Endothelial cell of umbilical vein (primary cell): ENCODE results near the gene C3orf62. TPM values are rescaled to one million over a fixed set of nuclear protein-coding genes. Genes with fewer than 3 reads are reported as not detected.

Experiments
- BruUV-seq: library from RNA; stranded (reverse); fragments of 400-500 nt; replicated peaks from 2 replicates; lab custom pipeline; 2021; lab: Mats Ljungman, UMichigan
- CTCF ChIA-PET: fragments of 300-600, 350-600 bp; sonication (Branson Sonifier 250); formaldehyde crosslinking; loops from one replicate; lab custom pipeline; 2021; ENCODE audit warnings: antibody characterized with exemption, inconsistent platforms; lab: Charles Lee
- POLR2A ChIA-PET: fragments of 300-600, 350-600 bp; sonication (Branson Sonifier 250); formaldehyde crosslinking; loops from one replicate; lab custom pipeline; 2021; ENCODE audit warnings: antibody characterized with exemption, inconsistent platforms; lab: Charles Lee
- DNase-seq: peaks from one replicate; pipeline ENCODE4 v3.0.0-alpha.2; 2011; ENCODE audit warnings: low read depth, low spot score
- FAIRE-seq: peaks from 2 replicates; lab custom pipeline; 2011; peaks lifted over from hg19 to GRCh38; lab: Jason Lieb, UNC
- H2AFZ ChIP-seq: 2 replicates; pipeline ENCODE4 v1.6.0; 2012; ENCODE audit warnings: low read depth, low read length, control low read depth, inconsistent platforms
- H3K27ac ChIP-seq: 2 replicates; pipeline ENCODE4 v1.5.1; 2011; ENCODE audit warnings: low read depth, mild to moderate bottlenecking, control low read depth, low read length, moderate library complexity; ENCODE audit not compliant: insufficient read depth
- H3K27me3 ChIP-seq, 2 experiments: 2 replicates each; pipeline versions ENCODE4 v1.6.0 to v1.6.1; 2011; ENCODE audit warnings: low read length in 2 of 2, mixed read lengths in 1 of 2; ENCODE audit not compliant: control insufficient read depth in 2 of 2, insufficient read depth in 2 of 2
- H3K36me3 ChIP-seq, 2 experiments: 2 replicates in 1 of 2; 3 replicates in 1 of 2; pipeline ENCODE4 v1.5.1; 2011; ENCODE audit warnings: low read length in 2 of 2, mild to moderate bottlenecking in 1 of 2, moderate library complexity in 1 of 2; ENCODE audit not compliant: control insufficient read depth in 2 of 2, insufficient read depth in 2 of 2; ENCODE audit errors: extremely low read depth in 1 of 2
- H3K4me1 ChIP-seq: 3 replicates; pipeline ENCODE4 v1.5.1; 2011; ENCODE audit warnings: mild to moderate bottlenecking, low read length; ENCODE audit not compliant: control insufficient read depth, insufficient read depth; ENCODE audit errors: extremely low read depth
- H3K4me2 ChIP-seq: 2 replicates; pipeline ENCODE4 v1.6.1; 2011; ENCODE audit warnings: low read length, control low read depth, mixed read lengths; ENCODE audit not compliant: insufficient read depth
- H3K4me3 ChIP-seq, 3 experiments: fragments of 200-600 bp in 1 of 3; sonication (generic), shearing (Covaris generic) in 1 of 3; replicated peaks in 1 of 3; 2 replicates each; pipeline ENCODE4 v1.5.1; 2011 to 2016; ENCODE audit warnings: control low read depth in 3 of 3, low read length in 3 of 3, mild to moderate bottlenecking in 2 of 3, inconsistent platforms in 1 of 3, low read depth in 1 of 3, moderate library complexity in 1 of 3; ENCODE audit not compliant: insufficient read depth in 1 of 3
- H3K79me2 ChIP-seq: 2 replicates; pipeline ENCODE4 v1.6.0; 2012; ENCODE audit warnings: low read length, inconsistent platforms; ENCODE audit not compliant: control insufficient read depth, insufficient read depth
- H3K9ac ChIP-seq: replicated peaks from 2 replicates; pipeline ENCODE3; 2011; ENCODE audit warnings: low read length, control low read depth; ENCODE audit not compliant: insufficient read depth; ENCODE audit errors: extremely low read depth
- H3K9me1 ChIP-seq: replicated peaks from 3 replicates; pipeline ENCODE4 v1.6.0; 2011; ENCODE audit warnings: mild to moderate bottlenecking, low read length; ENCODE audit not compliant: control insufficient read depth, insufficient read depth; ENCODE audit errors: extremely low read depth
- H3K9me3 ChIP-seq: replicated peaks from 2 replicates; pipeline ENCODE4 v1.5.1; 2012; ENCODE audit warnings: low read length, inconsistent platforms; ENCODE audit not compliant: control insufficient read depth, insufficient read depth
- H4K20me1 ChIP-seq: replicated peaks from 2 replicates; pipeline ENCODE3; 2011; ENCODE audit warnings: mild to moderate bottlenecking, low read length; ENCODE audit not compliant: control insufficient read depth, insufficient read depth; ENCODE audit errors: extremely low read depth
- EZH2 ChIP-seq: IDR thresholded peaks from 2 replicates; pipeline ENCODE4 v1.6.1; 2012; ENCODE audit warnings: borderline replicate concordance, low read depth, mild to moderate bottlenecking, moderate library complexity, low read length, inconsistent platforms; ENCODE audit not compliant: severe bottlenecking
- FOS ChIP-seq: IDR thresholded peaks from 2 replicates; pipeline ENCODE4 v1.6.1; 2011; ENCODE audit warnings: mild to moderate bottlenecking, low read length, moderate library complexity, borderline replicate concordance; ENCODE audit not compliant: insufficient read depth
- GATA2 ChIP-seq: IDR thresholded peaks from 2 replicates; pipeline ENCODE4 v1.7.0; 2011; ENCODE audit warnings: low read depth, mild to moderate bottlenecking, moderate library complexity, mixed read lengths, low read length; ENCODE audit not compliant: insufficient read length, insufficient read depth
- JUN ChIP-seq: IDR thresholded peaks from 2 replicates; pipeline ENCODE4 v1.6.1; 2011; ENCODE audit warnings: borderline replicate concordance, low read depth; ENCODE audit not compliant: insufficient read length, insufficient read depth
- MYC ChIP-seq: IDR thresholded peaks from one replicate; pipeline ENCODE4 v1.6.1; 2011; ENCODE audit warnings: mild to moderate bottlenecking, low read depth, low read length
- POLR2A ChIP-seq: IDR thresholded peaks from 2 replicates; pipeline ENCODE4 v1.6.1; 2012; ENCODE audit warnings: low read depth, mild to moderate bottlenecking, control low read depth, low read length
- POLR2AphosphoS5 ChIP-seq: IDR thresholded peaks from 2 replicates; pipeline ENCODE4 v1.6.1; 2012; ENCODE audit warnings: low read depth, mild to moderate bottlenecking, control low read depth, low read length, moderate library complexity; ENCODE audit not compliant: insufficient read depth
- dilution Hi-C: fragments of 300-500 bp; cut with MboI; formaldehyde crosslinking; loops from one replicate; pipeline ENCODE4 v1.15.0; 2019; ENCODE audit warnings: low sequenced_read_pairs; ENCODE audit not compliant: extremely low pct_ligation_motif_present
- intact Hi-C: fragments of 100-400 bp; cut with micrococcal nuclease; formaldehyde crosslinking; loops from one replicate; pipeline ENCODE4 v1.10.0; 2022
- polyA plus RNA-seq, 4 experiments: library from polyadenylated mRNA; depleted of rRNA in 3 of 4; stranded (reverse) in 3 of 4; unstranded in 1 of 4; fragments of >200 nt; gene quantifications; 2 replicates each; pipeline versions ENCODE4 v1.2.1 to v1.2.3, GENCODE V29; 2011 to 2012; ENCODE audit warnings: missing spikeins in 1 of 4
- total RNA-seq: library from RNA; stranded (reverse); gene quantifications from 2 replicates; pipeline ENCODE4 v1.2.3, GENCODE V29; 2021
- TF ChIP-seq, protein P1 (sequence below), 2 donors: IDR thresholded peaks; 1 replicate in 1 of 2; 2 replicates in 1 of 2; pipeline ENCODE4 v1.5.1; 2011; ENCODE audit warnings: low read length in 2 of 2, mild to moderate bottlenecking in 2 of 2, moderate library complexity in 2 of 2, control low read depth in 1 of 2, inconsistent platforms in 1 of 2, low read depth in 1 of 2; ENCODE audit not compliant: insufficient read depth in 1 of 2; ENCODE audit errors: extremely low read depth in 1 of 2

C3orf62 gene
- total and polyA plus RNA-seq, 2 donors (not counting 3 experiments of a cell fraction or from before 2014, with no cell fraction given) = 2.8 to 5.6 TPM

DNA sequence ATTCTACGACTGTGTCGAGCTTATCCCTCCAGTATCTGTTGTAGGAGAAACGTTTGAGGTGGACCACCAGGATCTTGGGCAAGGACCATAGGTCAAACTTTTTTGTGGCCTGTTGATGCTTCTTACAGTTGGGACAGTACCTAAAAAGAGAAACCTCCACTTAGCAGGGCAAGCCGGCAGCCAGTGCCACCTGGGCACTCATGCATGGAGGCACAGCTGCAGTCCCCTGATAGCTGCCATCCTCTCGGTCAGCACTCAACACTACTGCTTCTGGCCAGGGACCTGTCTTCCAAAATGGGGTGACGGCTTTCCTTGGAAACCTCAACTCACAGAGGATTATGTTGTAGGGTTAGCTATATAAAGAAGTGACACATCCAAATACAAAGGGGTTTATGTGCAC is 7.0 kb upstream of the C3orf62 start:
- H3K9ac ChIP-seq = no peak overlapping the region
- no peak for TF ChIP-seq EZH2
- TF ChIP-seq POLR2A = no peak
- TF ChIP-seq POLR2AphosphoS5 = no peak
- TF ChIP-seq, protein P1, sequence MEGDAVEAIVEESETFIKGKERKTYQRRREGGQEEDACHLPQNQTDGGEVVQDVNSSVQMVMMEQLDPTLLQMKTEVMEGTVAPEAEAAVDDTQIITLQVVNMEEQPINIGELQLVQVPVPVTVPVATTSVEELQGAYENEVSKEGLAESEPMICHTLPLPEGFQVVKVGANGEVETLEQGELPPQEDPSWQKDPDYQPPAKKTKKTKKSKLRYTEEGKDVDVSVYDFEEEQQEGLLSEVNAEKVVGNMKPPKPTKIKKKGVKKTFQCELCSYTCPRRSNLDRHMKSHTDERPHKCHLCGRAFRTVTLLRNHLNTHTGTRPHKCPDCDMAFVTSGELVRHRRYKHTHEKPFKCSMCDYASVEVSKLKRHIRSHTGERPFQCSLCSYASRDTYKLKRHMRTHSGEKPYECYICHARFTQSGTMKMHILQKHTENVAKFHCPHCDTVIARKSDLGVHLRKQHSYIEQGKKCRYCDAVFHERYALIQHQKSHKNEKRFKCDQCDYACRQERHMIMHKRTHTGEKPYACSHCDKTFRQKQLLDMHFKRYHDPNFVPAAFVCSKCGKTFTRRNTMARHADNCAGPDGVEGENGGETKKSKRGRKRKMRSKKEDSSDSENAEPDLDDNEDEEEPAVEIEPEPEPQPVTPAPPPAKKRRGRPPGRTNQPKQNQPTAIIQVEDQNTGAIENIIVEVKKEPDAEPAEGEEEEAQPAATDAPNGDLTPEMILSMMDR (IDR thresholded peaks at IDR 0.05; ENCODE audit: extremely low read depth in 1 of 2, insufficient read depth in 1 of 2, low read depth in 1 of 2, low read length in 2 of 2) = no peak
- TF ChIP-seq GATA2 = no peak
- TF ChIP-seq JUN = no peak
- TF ChIP-seq FOS = no peak
- TF ChIP-seq MYC = no peak
- no peak overlapping the region for H3K4me3 ChIP-seq
- no peaks in the 10 kb centered on the region for H3K79me2 ChIP-seq
- H3K27ac ChIP-seq = no peak overlapping the region
- intact Hi-C loops = no loop called here
- H2AFZ ChIP-seq = no peak overlapping the region
- H3K9me3 ChIP-seq = no peaks in the 10 kb centered on the region
- no peak for FAIRE-seq
- no TSS peak for BruUV-seq
- POLR2A ChIA-PET = no interaction called here
- dilution Hi-C loops = no loop called here
- peaks cover 25 to 38% of the 10 kb centered on the region in 2 experiments for H3K36me3 ChIP-seq
- H4K20me1 ChIP-seq = no peaks in the 10 kb centered on the region
- no peak for DNase-seq
- H3K4me1 ChIP-seq = no peaks in the 10 kb centered on the region
- H3K27me3 ChIP-seq = no peaks in the 10 kb centered on the region
- H3K9me1 ChIP-seq = no peaks in the 10 kb centered on the region
- no peak overlapping the region for H3K4me2 ChIP-seq
- CTCF ChIA-PET = no interaction called here
